ENCODE data around the gene AHCYL2. TPM values are rescaled to one million over a fixed set of nuclear protein-coding genes. Genes with fewer than 3 reads are reported as not detected.

The AHCYL2 gene
- total RNA-seq, 1 experiment from 2014 or later: 17.0 TPM

DNA sequence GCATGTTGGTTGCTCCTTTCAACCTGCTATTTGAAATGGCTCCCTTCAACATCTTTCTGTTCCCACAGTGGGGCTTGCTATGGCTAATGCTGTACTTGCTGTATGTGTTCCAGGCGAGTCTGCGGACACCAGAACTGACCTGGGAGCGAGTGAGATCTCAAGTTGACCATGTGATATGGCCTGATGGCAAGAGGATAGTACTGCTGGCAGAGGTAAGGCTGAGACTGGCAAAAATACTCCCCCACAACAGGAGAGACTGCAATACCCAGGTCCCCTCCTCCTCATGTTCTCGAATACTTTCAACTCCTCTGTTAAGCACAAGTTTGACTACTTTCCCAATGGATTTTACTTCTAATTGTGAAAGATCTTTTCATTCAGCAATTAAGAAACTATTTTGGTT is 197.9 kb downstream of the AHCYL2 start:
- DNase-seq (ENCODE audit: low read depth, low spot score) (no peak), ATAC-seq (no peak)
- intact Hi-C loops (cut with micrococcal nuclease): no loop called here
- Histone ChIP-seq H3K79me2 (ENCODE audit: insufficient read depth, low read length) (no peaks in the 10 kb centered on the region), H3K27me3 (ENCODE audit: insufficient read depth, low read length) (no peaks in the 10 kb centered on the region), H3K4me3 (replicated peaks in 1 of 2; ENCODE audit: low read depth in 1 of 2, low read length in 2 of 2) (no peak overlapping the region), H3K9me2 (ENCODE audit: insufficient read depth) (no peaks in the 10 kb centered on the region), H3K4me1 (ENCODE audit: control insufficient read depth in 1 of 2, insufficient read depth in 2 of 2, low read length in 2 of 2) (peaks cover 2 to 6% of the 10 kb centered on the region in 2 experiments; a peak in 3 of 4 replicates), H3K9me3 (ENCODE audit: control insufficient read depth in 1 of 2, insufficient read depth in 1 of 2, low read depth in 1 of 2, low read length in 2 of 2) (no peaks in the 10 kb centered on the region), H3K36me3 (ENCODE audit: control insufficient read depth in 1 of 2, insufficient read depth in 2 of 2, low read length in 2 of 2) (no peaks in the 10 kb centered on the region; a peak in 1 of 4 replicates), H3K4me2 (ENCODE audit: low read length) (no peak overlapping the region), H3K27ac (ENCODE audit: low read depth, low read length) (no peak overlapping the region), H3K9ac (ENCODE audit: low read length) (no peak overlapping the region), H4K20me1 (ENCODE audit: insufficient read depth) (no peaks in the 10 kb centered on the region), H2AFZ (ENCODE audit: low read depth, low read length, poor library complexity, severe bottlenecking) (no peak overlapping the region)
- ChIA-PET POLR2A (no interaction called here), CTCF (no interaction called here), RAD21 (ENCODE audit: low non-redundant PET in 1 of 2, low total read pairs in 2 of 2, uncharacterized antibody in 2 of 2, unreplicated experiment in 2 of 2) (no interaction called here)
- TF ChIP-seq TCF7L2 (IDR thresholded peaks at IDR 0.05; ENCODE audit: borderline replicate concordance, extremely low read depth, insufficient read depth, insufficient read length): no peak
- no peak for TF ChIP-seq SP1 (IDR thresholded peaks at IDR 0.05; ENCODE audit: low read depth)
- TF ChIP-seq CEBPB (IDR thresholded peaks at IDR 0.05; ENCODE audit: low read depth): no peak
- no peak for TF ChIP-seq ZNF274 (IDR thresholded peaks at IDR 0.05; ENCODE audit: low read depth, low read length)
- TF ChIP-seq POLR2AphosphoS5 (IDR thresholded peaks at IDR 0.05; ENCODE audit: low read depth, low read length): no peak
- no TSS peak for BruUV-seq (replicated peaks)

DNA sequence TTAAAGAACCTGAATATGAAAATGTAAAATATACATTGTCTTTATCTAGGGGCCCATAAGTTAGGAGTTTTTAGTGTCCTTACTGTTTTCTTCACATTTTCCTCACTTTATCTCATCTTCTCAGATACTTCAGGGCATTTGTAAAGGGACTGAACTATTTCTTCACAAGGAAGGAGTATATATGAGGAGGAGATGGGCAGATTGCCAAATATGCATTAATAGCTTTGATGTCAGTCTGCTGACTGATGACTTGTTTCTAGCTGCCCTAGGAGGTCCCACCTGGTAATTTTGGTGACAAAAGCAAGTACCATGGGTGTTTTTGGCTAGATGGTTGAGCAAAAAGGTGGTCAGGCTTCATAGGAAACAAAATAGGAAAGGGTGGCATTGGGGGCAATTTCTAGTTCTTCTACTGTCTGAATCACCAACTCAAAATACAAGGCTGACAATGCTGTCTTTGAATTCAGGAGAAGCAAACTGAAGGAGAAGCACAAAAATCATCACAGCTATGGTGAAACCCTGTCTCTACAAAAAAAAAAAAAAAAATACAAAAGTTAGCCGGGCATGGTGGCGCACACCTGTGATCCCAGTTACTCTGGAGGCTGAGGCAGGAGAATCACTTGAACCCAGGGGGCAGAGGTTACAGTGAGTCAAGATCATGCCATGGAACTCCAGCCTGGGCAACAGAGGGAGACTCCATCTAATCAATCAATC is 199.0 kb downstream of the AHCYL2 start:
- BruUV-seq (replicated peaks): no TSS peak
- CTCF ChIA-PET: interaction anchor here (1.4 kb wide), 1 partner anchor 56 kb away, joined by 3 read pairs; no protein-coding TSS in a partner anchor
- no peaks in the 10 kb centered on the region for H3K27me3 ChIP-seq (ENCODE audit: insufficient read depth, low read length)
- intact Hi-C loops (cut with micrococcal nuclease): no loop called here
- H3K9me2 ChIP-seq (ENCODE audit: insufficient read depth): no peaks in the 10 kb centered on the region
- peaks cover 2 to 6% of the 10 kb centered on the region in 2 experiments; a peak in 3 of 4 replicates for H3K4me1 ChIP-seq (ENCODE audit: control insufficient read depth in 1 of 2, insufficient read depth in 2 of 2, low read length in 2 of 2)
- no peaks in the 10 kb centered on the region for H4K20me1 ChIP-seq (ENCODE audit: insufficient read depth)
- no peak overlapping the region for H3K9ac ChIP-seq (ENCODE audit: low read length)
- ATAC-seq (no peak), DNase-seq (ENCODE audit: low read depth, low spot score) (no peak)
- no peaks in the 10 kb centered on the region for H3K9me3 ChIP-seq (ENCODE audit: control insufficient read depth in 1 of 2, insufficient read depth in 1 of 2, low read depth in 1 of 2, low read length in 2 of 2)
- POLR2A ChIA-PET: no interaction called here
- H2AFZ ChIP-seq (ENCODE audit: low read depth, low read length, poor library complexity, severe bottlenecking): no peak overlapping the region
- no peak overlapping the region for H3K27ac ChIP-seq (ENCODE audit: low read depth, low read length)
- RAD21 ChIA-PET (ENCODE audit: low non-redundant PET in 1 of 2, low total read pairs in 2 of 2, uncharacterized antibody in 2 of 2, unreplicated experiment in 2 of 2): no interaction called here
- peak overlapping the region; percentile 16; the same call in 1 of the 2 replicates for H3K4me2 ChIP-seq (ENCODE audit: low read length)
- no peaks in the 10 kb centered on the region; a peak in 1 of 4 replicates for H3K36me3 ChIP-seq (ENCODE audit: control insufficient read depth in 1 of 2, insufficient read depth in 2 of 2, low read length in 2 of 2)
- peak; percentile 61 for TF ChIP-seq TCF7L2 (IDR thresholded peaks at IDR 0.05; ENCODE audit: borderline replicate concordance, extremely low read depth, insufficient read depth, insufficient read length)
- no peak for TF ChIP-seq POLR2AphosphoS5 (IDR thresholded peaks at IDR 0.05; ENCODE audit: low read depth, low read length)
- no peak overlapping the region for H3K4me3 ChIP-seq (replicated peaks in 1 of 2; ENCODE audit: low read depth in 1 of 2, low read length in 2 of 2)
- no peaks in the 10 kb centered on the region for H3K79me2 ChIP-seq (ENCODE audit: insufficient read depth, low read length)

Data from HCT116 (cell line).